GM06990 (cell line): ENCODE results near the gene RCAN1.

Experiments
- DNase-seq: peaks from one replicate; pipeline ENCODE4 v3.0.0-alpha.2; 2011; ENCODE audit not compliant: insufficient read length; ENCODE audit errors: extremely low read depth
- H3K27me3 ChIP-seq: replicated peaks from 2 replicates; pipeline ENCODE4 v1.6.0; 2011; ENCODE audit warnings: low read length; ENCODE audit not compliant: control insufficient read depth, insufficient read depth
- H3K36me3 ChIP-seq: 2 replicates; pipeline ENCODE4 v1.5.1; 2011; ENCODE audit warnings: low read length; ENCODE audit not compliant: control insufficient read depth, insufficient read depth
- H3K4me3 ChIP-seq: replicated peaks from 2 replicates; pipeline ENCODE4 v1.5.1; 2011; ENCODE audit warnings: low read depth, mild to moderate bottlenecking, control low read depth, low read length
- TF ChIP-seq, protein P1 (sequence below): IDR thresholded peaks from 2 replicates; pipeline ENCODE4 v1.5.1; 2011; ENCODE audit warnings: low read length, control low read depth, mild to moderate bottlenecking, inconsistent platforms; ENCODE audit not compliant: insufficient read depth, poor library complexity, severe bottlenecking

Gene RCAN1

DNA sequence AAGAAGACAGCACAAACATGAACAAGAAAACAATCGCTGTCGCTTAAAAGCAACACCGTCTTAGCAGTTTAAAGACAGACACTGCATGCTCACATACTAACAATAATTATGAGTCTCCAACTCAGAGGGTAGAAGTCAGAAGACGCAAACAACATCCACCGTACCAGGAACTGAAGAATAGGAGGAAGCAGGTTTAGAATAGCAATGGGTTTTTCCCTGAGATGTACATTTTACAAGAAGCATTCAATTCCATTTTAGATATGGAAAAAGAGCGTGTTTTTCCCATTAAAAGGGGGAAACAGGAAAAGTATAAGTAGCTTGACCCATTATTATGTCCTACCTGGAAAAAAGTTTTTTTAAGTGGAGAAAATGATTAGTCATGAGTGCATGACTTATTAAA is 68.4 kb downstream of the RCAN1 start:
- Histone ChIP-seq H3K27me3 (no peaks in the 10 kb centered on the region), H3K4me3 (no peak overlapping the region), H3K36me3 (no peaks in the 10 kb centered on the region)
- TF ChIP-seq, protein P1, sequence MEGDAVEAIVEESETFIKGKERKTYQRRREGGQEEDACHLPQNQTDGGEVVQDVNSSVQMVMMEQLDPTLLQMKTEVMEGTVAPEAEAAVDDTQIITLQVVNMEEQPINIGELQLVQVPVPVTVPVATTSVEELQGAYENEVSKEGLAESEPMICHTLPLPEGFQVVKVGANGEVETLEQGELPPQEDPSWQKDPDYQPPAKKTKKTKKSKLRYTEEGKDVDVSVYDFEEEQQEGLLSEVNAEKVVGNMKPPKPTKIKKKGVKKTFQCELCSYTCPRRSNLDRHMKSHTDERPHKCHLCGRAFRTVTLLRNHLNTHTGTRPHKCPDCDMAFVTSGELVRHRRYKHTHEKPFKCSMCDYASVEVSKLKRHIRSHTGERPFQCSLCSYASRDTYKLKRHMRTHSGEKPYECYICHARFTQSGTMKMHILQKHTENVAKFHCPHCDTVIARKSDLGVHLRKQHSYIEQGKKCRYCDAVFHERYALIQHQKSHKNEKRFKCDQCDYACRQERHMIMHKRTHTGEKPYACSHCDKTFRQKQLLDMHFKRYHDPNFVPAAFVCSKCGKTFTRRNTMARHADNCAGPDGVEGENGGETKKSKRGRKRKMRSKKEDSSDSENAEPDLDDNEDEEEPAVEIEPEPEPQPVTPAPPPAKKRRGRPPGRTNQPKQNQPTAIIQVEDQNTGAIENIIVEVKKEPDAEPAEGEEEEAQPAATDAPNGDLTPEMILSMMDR: no peak
- no peak for DNase-seq

DNA sequence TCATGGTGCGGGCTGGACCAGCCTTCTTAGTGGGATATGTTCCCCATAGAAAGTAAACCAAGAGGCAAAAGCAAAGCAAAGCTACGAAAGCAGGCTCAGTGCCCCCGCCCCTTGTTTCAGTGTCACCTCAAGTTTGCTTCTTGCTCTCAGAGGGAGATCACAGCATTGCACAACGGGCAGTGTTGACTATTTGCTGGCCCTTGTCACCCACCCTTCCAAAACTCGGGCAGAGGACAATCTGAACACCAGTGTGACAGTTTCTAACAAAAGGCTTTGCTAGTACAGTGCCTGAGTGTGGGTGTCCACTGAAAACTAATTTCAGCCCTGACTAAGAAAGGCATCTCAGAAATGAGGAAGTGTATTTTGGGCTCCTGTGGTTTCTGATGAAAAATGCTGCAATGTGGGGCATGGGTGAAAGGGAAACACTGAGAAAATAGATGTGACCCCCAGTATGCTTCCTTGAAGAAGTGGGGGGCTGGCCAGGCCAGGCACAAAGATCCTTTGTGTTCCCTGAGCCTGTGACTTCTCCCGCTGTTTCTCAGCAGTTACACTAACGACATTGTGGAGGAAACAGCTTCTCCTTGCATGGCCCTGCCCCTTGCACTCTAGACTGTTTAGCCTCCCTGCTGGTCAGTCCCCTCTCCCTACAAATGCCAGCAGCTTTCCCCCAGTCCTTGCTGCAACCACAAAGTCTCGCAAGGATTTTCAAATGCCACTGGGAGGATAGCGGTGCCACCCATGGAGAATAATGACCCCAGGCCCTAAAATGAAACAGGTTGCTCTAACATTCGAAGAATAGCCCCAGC is 69.6 kb downstream of the RCAN1 start:
- H3K4me3 ChIP-seq: peak overlapping the region; percentile 38
- H3K36me3 ChIP-seq: no peaks in the 10 kb centered on the region
- TF ChIP-seq, protein P1: no peak
- no peaks in the 10 kb centered on the region for H3K27me3 ChIP-seq
- DNase-seq: peak; percentile 78

- peak; percentile 42 for DNase-seq
- no peak overlapping the region for H3K4me3 ChIP-seq
- no peaks in the 10 kb centered on the region for H3K27me3 ChIP-seq
- H3K36me3 ChIP-seq: no peaks in the 10 kb centered on the region
- TF ChIP-seq, protein P1: peak; percentile 57
These were observed 70.8 kb downstream of the RCAN1 start for GRCh38 chr21:34544032-34544496.

- H3K4me3 ChIP-seq: no peak overlapping the region
- no peak for DNase-seq
- no peaks in the 10 kb centered on the region for H3K36me3 ChIP-seq
- H3K27me3 ChIP-seq: no peaks in the 10 kb centered on the region
- TF ChIP-seq, protein P1: no peak
These were observed 71.9 kb downstream of the RCAN1 start for GRCh38 chr21:34543017-34543416.

DNA sequence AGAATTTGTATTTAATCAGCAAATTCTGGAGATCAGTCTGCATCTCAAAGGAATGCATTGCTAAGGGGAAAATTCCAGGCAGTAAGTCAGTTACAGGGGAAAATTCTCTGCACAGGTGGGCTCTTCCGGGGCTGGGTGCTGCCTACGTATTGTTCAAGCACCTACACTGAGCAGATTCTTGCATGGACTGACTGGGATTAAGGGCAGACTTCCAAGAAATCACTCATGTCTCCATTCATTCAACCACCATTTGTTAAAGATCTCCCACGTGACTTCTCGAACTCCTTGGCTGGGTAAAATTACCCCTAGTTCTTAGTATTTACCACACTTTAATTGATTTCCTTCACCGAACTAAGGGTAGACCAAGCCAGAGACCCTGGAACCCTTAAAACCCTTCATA is 74.7 kb downstream of the RCAN1 start:
- H3K27me3 ChIP-seq: no peaks in the 10 kb centered on the region
- no peaks in the 10 kb centered on the region for H3K36me3 ChIP-seq
- TF ChIP-seq, protein P1: no peak
- no peak for DNase-seq
- H3K4me3 ChIP-seq: no peak overlapping the region
